GM11168 (cell line): ENCODE data around the gene TRIM23.
"Not testable (repeated sequence)": the region's sequence is repeated elsewhere in the genome, so short reads cannot be mapped to it uniquely, and the experiment has no call there.

Experiments
- in situ Hi-C: fragments of 300-500 bp; cut with MboI; formaldehyde crosslinking; loops from one replicate; pipeline ENCODE4 v1.12.0; 2022; ENCODE audit warnings: low sequenced_read_pairs; ENCODE audit not compliant: unreplicated experiment

The TRIM23 gene

GRCh38 chr5:65624025-65624570, at the start of gene TRIM23:
Gene TRIM23 (minus strand): TSS chr5:65624333. CDS start chr5:65624274, 59 bp downstream.
- in situ Hi-C loops, result no loop called here

GRCh38 chr5:65672796-65673195, 48.7 kb upstream of the TRIM23 start:
- in situ Hi-C loops, result no loop called here

GRCh38 chr5:65668696-65669095, 44.6 kb upstream of the TRIM23 start:
- in situ Hi-C loops, result no loop called here

GRCh38 chr5:65663804-65664521, 39.8 kb upstream of the TRIM23 start:
- in situ Hi-C loops, result no loop called here

GRCh38 chr5:65654713-65655112, 30.6 kb upstream of the TRIM23 start:
- in situ Hi-C loops, result no loop called here

- in situ Hi-C loops, result no loop called here
Measured at GRCh38 chr5:65651144-65651543, 27.0 kb upstream of the TRIM23 start.

GRCh38 chr5:65647941-65648340, 23.8 kb upstream of the TRIM23 start:
- in situ Hi-C loops, result no loop called here

- in situ Hi-C loops, result no loop called here
Measured at GRCh38 chr5:65646938-65647337, 22.8 kb upstream of the TRIM23 start.

GRCh38 chr5:65640240-65640639, 16.1 kb upstream of the TRIM23 start:
- in situ Hi-C loops, result no loop called here

GRCh38 chr5:65630981-65631380, 6.8 kb upstream of the TRIM23 start:
- in situ Hi-C loops, result no loop called here

- in situ Hi-C loops, result no loop called here
Measured at GRCh38 chr5:65625743-65626142, 1.6 kb upstream of the TRIM23 start.

- in situ Hi-C loops, result no loop called here
Measured at GRCh38 chr5:65624571-65625555, 730 bp upstream of the TRIM23 start, which contains the start of the genes SHLD3 and TRAPPC13. Gene SHLD3 (plus strand): TSS chr5:65625027. CDS start chr5:65629588, 4,561 bp downstream. Gene TRAPPC13 (plus strand): TSS chr5:65625027. CDS start chr5:65625061, 34 bp downstream.

- in situ Hi-C loops, result no loop called here
Measured at GRCh38 chr5:65623482-65623881, 651 bp downstream of the TRIM23 start.

- in situ Hi-C loops, result not testable (repeated sequence)
Measured at GRCh38 chr5:65621961-65622360, 2.2 kb downstream of the TRIM23 start.

- in situ Hi-C loops, result no loop called here
Measured at GRCh38 chr5:65620021-65620420, 4.1 kb downstream of the TRIM23 start.

- in situ Hi-C loops, result no loop called here
Measured at GRCh38 chr5:65612298-65612907, 11.7 kb downstream of the TRIM23 start.

GRCh38 chr5:65611524-65611923, 12.6 kb downstream of the TRIM23 start:
- in situ Hi-C loops, result no loop called here

- in situ Hi-C loops, result not testable (repeated sequence)
Measured at GRCh38 chr5:65601761-65602160, 22.4 kb downstream of the TRIM23 start.

GRCh38 chr5:65588694-65589093, 35.4 kb downstream of the TRIM23 start:
- in situ Hi-C loops, result no loop called here

- in situ Hi-C loops, result no loop called here
Measured at GRCh38 chr5:65577141-65577540, 47.0 kb downstream of the TRIM23 start.
